IMR-90 (cell line): ENCODE data around the gene SPHK1. TPM values are rescaled to one million over a fixed set of nuclear protein-coding genes. Genes with fewer than 3 reads are reported as not detected.

ENCODE experiments used
- ATAC-seq: fragments of 200-7000 bp; cut with Tn5 transposase; 2 replicates; pipeline ENCODE4 v1.9.1; 2020; ENCODE audit warnings: low read depth, mild to moderate bottlenecking, moderate library complexity
- BruUV-seq: library from RNA; stranded (reverse); fragments of 400-500 nt; replicated peaks from 2 replicates; lab custom pipeline; 2021; lab: Mats Ljungman, UMichigan
- CTCF ChIA-PET: fragments of 300-600 bp; formaldehyde crosslinking; extraction: SDS; loops from one replicate; lab custom pipeline; 2021; ENCODE audit warnings: antibody characterized with exemption; lab: Yijun Ruan, JAX
- POLR2A ChIA-PET: fragments of 300-600 bp; sonication (Branson Sonifier 250); formaldehyde crosslinking; loops from one replicate; lab custom pipeline; 2022; ENCODE audit warnings: antibody characterized with exemption; ENCODE audit not compliant: unreplicated experiment; lab: Charles Lee
- DNase-seq: peaks from one replicate; pipeline ENCODE4 v3.0.0; 2013
- H2AFZ ChIP-seq: replicated peaks from 2 replicates; pipeline ENCODE3; 2013; ENCODE audit warnings: low read length, mild to moderate bottlenecking; ENCODE audit not compliant: poor library complexity
- H2AK5ac ChIP-seq: 2 replicates; pipeline ENCODE4 v1.6.1; 2013; ENCODE audit warnings: low read depth, low read length, inconsistent platforms
- H2AK9ac ChIP-seq: replicated peaks from 2 replicates; pipeline ENCODE3; 2013; ENCODE audit warnings: mild to moderate bottlenecking, low read depth, low read length, moderate library complexity; ENCODE audit not compliant: poor library complexity
- H2BK120ac ChIP-seq: 2 replicates; pipeline ENCODE4 v1.6.1; 2013; ENCODE audit warnings: low read depth, low read length, inconsistent platforms
- H2BK15ac ChIP-seq: 3 replicates; pipeline ENCODE4 v1.6.1; 2013; ENCODE audit warnings: low read depth, low read length, inconsistent platforms
- H2BK20ac ChIP-seq: 2 replicates; pipeline ENCODE4 v1.6.1; 2013; ENCODE audit warnings: low read depth, mild to moderate bottlenecking, inconsistent platforms, low read length, moderate library complexity
- H2BK5ac ChIP-seq: 2 replicates; pipeline ENCODE4 v1.6.1; 2013; ENCODE audit warnings: mild to moderate bottlenecking, low read depth, low read length, inconsistent platforms; ENCODE audit not compliant: poor library complexity, severe bottlenecking
- H3K14ac ChIP-seq: replicated peaks from 2 replicates; pipeline ENCODE4 v1.6.1; 2013; ENCODE audit warnings: low read depth, low read length, inconsistent platforms
- H3K18ac ChIP-seq: 2 replicates; pipeline ENCODE4 v1.6.1; 2013; ENCODE audit warnings: low read depth, low read length, control low read depth
- H3K23ac ChIP-seq: 2 replicates; pipeline ENCODE4 v1.6.1; 2013; ENCODE audit warnings: low read depth, low read length, inconsistent platforms
- H3K27ac ChIP-seq: 2 replicates; pipeline ENCODE4 v1.5.1; 2013; ENCODE audit warnings: mild to moderate bottlenecking, control low read depth, low read length; ENCODE audit not compliant: insufficient read depth
- H3K27me3 ChIP-seq: 2 replicates; pipeline ENCODE4 v1.6.1; 2013; ENCODE audit warnings: low read length; ENCODE audit not compliant: control insufficient read depth, insufficient read depth
- H3K36me3 ChIP-seq: 2 replicates; pipeline ENCODE4 v1.6.1; 2013; ENCODE audit warnings: low read length, mixed read lengths; ENCODE audit not compliant: control insufficient read depth, insufficient read depth
- H3K4ac ChIP-seq: 2 replicates; pipeline ENCODE4 v1.6.1; 2013; ENCODE audit warnings: low read depth, low read length, inconsistent platforms
- H3K4me1 ChIP-seq: 2 replicates; pipeline ENCODE4 v1.6.1; 2013; ENCODE audit warnings: low read length, mixed read lengths; ENCODE audit not compliant: control insufficient read depth, insufficient read depth
- H3K4me2 ChIP-seq: 2 replicates; pipeline ENCODE4 v1.6.1; 2013; ENCODE audit warnings: low read depth, mild to moderate bottlenecking, control low read depth, low read length, moderate library complexity
- H3K4me3 ChIP-seq: 2 replicates; pipeline ENCODE4 v1.5.1; 2013; ENCODE audit warnings: low read depth, mild to moderate bottlenecking, control low read depth, low read length, moderate library complexity; ENCODE audit not compliant: insufficient read depth
- H3K56ac ChIP-seq: 2 replicates; pipeline ENCODE4 v1.6.1; 2013; ENCODE audit warnings: low read length, inconsistent platforms; ENCODE audit not compliant: insufficient read depth; ENCODE audit errors: extremely low read depth
- H3K79me1 ChIP-seq, 2 experiments: 2 replicates each; pipeline ENCODE4 v1.6.1; 2013; ENCODE audit warnings: low read length in 2 of 2, inconsistent platforms in 1 of 2, low read depth in 1 of 2
- H3K9ac ChIP-seq: 2 replicates; pipeline ENCODE4 v1.6.1; 2013; ENCODE audit warnings: low read depth, low read length, control low read depth
- H3K9me1 ChIP-seq: 2 replicates; pipeline ENCODE4 v1.6.1; 2013; ENCODE audit warnings: low read length, inconsistent platforms; ENCODE audit not compliant: insufficient read depth
- H3K9me3 ChIP-seq: 2 replicates; pipeline ENCODE4 v1.6.1; 2013; ENCODE audit warnings: low read length; ENCODE audit not compliant: control insufficient read depth, insufficient read depth
- H4K20me1 ChIP-seq: 2 replicates; pipeline ENCODE4 v1.6.1; 2013; ENCODE audit warnings: low read length, inconsistent platforms; ENCODE audit not compliant: insufficient read depth
- H4K5ac ChIP-seq: 2 replicates; pipeline ENCODE4 v1.6.1; 2013; ENCODE audit warnings: mild to moderate bottlenecking, low read depth, low read length, control low read depth
- H4K8ac ChIP-seq, 2 experiments: 2 replicates each; pipeline ENCODE4 v1.6.1; 2013; ENCODE audit warnings: low read depth in 2 of 2, low read length in 2 of 2, control low read depth in 1 of 2, inconsistent platforms in 1 of 2
- H4K91ac ChIP-seq: 2 replicates; pipeline ENCODE4 v1.6.1; 2013; ENCODE audit warnings: low read depth, low read length, inconsistent platforms; ENCODE audit not compliant: insufficient read depth
- ELK1 ChIP-seq: fragments of 150-350 bp; IDR thresholded peaks from 2 replicates; pipeline ENCODE4 v1.6.1; 2016; ENCODE audit warnings: low read depth, mild to moderate bottlenecking, low read length, moderate library complexity, borderline replicate concordance
- POLR2A ChIP-seq: IDR thresholded peaks from 2 replicates; pipeline ENCODE4 v1.6.1; 2012; ENCODE audit warnings: mild to moderate bottlenecking, low read depth, low read length
- RCOR1 ChIP-seq: IDR thresholded peaks from 2 replicates; pipeline ENCODE4 v1.6.1; 2012; ENCODE audit warnings: mild to moderate bottlenecking, low read length, improper control_type of control experiment; ENCODE audit not compliant: insufficient replicate concordance
- USF2 ChIP-seq: fragments of 150-350 bp; IDR thresholded peaks from 2 replicates; pipeline ENCODE4 v1.6.1; 2017; ENCODE audit warnings: mild to moderate bottlenecking, antibody characterized with exemption, low read length, low read depth
- WGBS, 2 experiments: methylation state at CpG; one replicate each; pipeline versions ENCODE4 v1.1.5 to v1.1.7; 2013; ENCODE audit warnings: missing lambda C conversion rate in 2 of 2; ENCODE audit not compliant: insufficient read length in 1 of 2; ENCODE audit errors: extremely low coverage in 2 of 2; 5-methylcytosine and 5-hydroxymethylcytosine counted together
- dilution Hi-C: fragments of 300-500 bp; cut with HindIII; formaldehyde crosslinking; loops from one replicate; pipeline ENCODE4 v1.14.3; 2018; ENCODE audit warnings: low sequenced_read_pairs; ENCODE audit not compliant: unreplicated experiment
- in situ Hi-C: fragments of 300-500 bp; cut with MboI; formaldehyde crosslinking; loops from 3 replicates; pipeline ENCODE4 v1.14.3; 2019; ENCODE audit warnings: low sequenced_read_pairs, inconsistent platforms, mixed read lengths
- intact Hi-C: fragments of 100-400 bp; cut with micrococcal nuclease; formaldehyde crosslinking; loops from 2 replicates; pipeline ENCODE4 v1.10.0; 2022
- polyA plus RNA-seq, 3 experiments: library from polyadenylated mRNA; depleted of rRNA; stranded (reverse); fragments of >200 nt; gene quantifications; 2 replicates each; pipeline ENCODE4 v1.2.3, GENCODE V29; 2012; ENCODE audit warnings: low replicate concordance in 1 of 3
- total RNA-seq: library from RNA; depleted of rRNA; stranded (reverse); fragments of >200 nt; gene quantifications from 2 replicates; pipeline ENCODE4 v1.2.3, GENCODE V29; 2012

SPHK1 gene
- total and polyA plus RNA-seq, 2 of the 4 experiments (the other 2 are of a cell fraction) = 44.4 to 82.7 TPM

- Histone ChIP-seq H2BK20ac (no peak overlapping the region), H3K9me3 (no peaks in the 10 kb centered on the region), H3K23ac (no peak overlapping the region), H3K27me3 (no peaks in the 10 kb centered on the region), H4K5ac (no peak overlapping the region), H3K4me1 (peaks cover 2% of the 10 kb centered on the region), H2BK120ac (no peak overlapping the region), H3K9me1 (0 out of 2 replicates have a peak, but pooled peaks cover 4% of the 10 kb centered on the region), H3K4ac (no peak overlapping the region), H2AFZ (no peak overlapping the region), H3K27ac (no peak overlapping the region), H3K9ac (no peak overlapping the region), H3K14ac (no peak overlapping the region), H3K79me1 (peaks cover 6 to 28% of the 10 kb centered on the region in 2 experiments; a peak in 3 of 4 replicates), H4K8ac (no peak overlapping the region), H3K18ac (no peak overlapping the region), H2BK15ac (no peak overlapping the region), H3K4me2 (no peak overlapping the region), H3K4me3 (no peak overlapping the region), H3K56ac (no peak overlapping the region), H4K20me1 (peaks cover 33% of the 10 kb centered on the region), H2BK5ac (no peak overlapping the region), H2AK9ac (no peak overlapping the region), H2AK5ac (no peak overlapping the region), H3K36me3 (peaks cover 44% of the 10 kb centered on the region), H4K91ac (no peak overlapping the region)
- in situ Hi-C loops = no loop called here
- ChIA-PET POLR2A (no interaction called here), CTCF (no interaction called here)
- dilution Hi-C loops = no loop called here
- intact Hi-C loops = no loop called here
- 99% methylated on average over 17 of the region's 21 CpGs; no CpG with 5 or more reads in 1 of the 2 experiments for WGBS, 2 experiments
- BruUV-seq = no TSS peak
- ATAC-seq (no peak), DNase-seq (no peak)
- no peak for TF ChIP-seq USF2
- no peak for TF ChIP-seq ELK1
- no peak for TF ChIP-seq RCOR1
- TF ChIP-seq POLR2A = 0 out of 2 replicates have a peak, but pooled peaks have one; percentile 31
Measured at GRCh38 chr17:76391200-76391715, 6.8 kb downstream of the SPHK1 start.
